Muscle of leg (tissue), 11 donors: ENCODE results near the gene KCNMA1. TPM values are rescaled to one million over a fixed set of nuclear protein-coding genes. Genes with fewer than 3 reads are reported as not detected.
"Not testable (repeated sequence)": the region's sequence is repeated elsewhere in the genome, so short reads cannot be mapped to it uniquely, and the experiment has no call there.

ENCODE experiments used
- DNase-seq: peaks from one replicate; pipeline ENCODE4 v3.0.0; 2013
- H3K27ac ChIP-seq: one replicate; pipeline ENCODE4 v1.5.1; 2013; ENCODE audit warnings: mild to moderate bottlenecking, low read length, control low read depth
- H3K27me3 ChIP-seq: one replicate; pipeline ENCODE4 v1.6.1; 2013; ENCODE audit warnings: low read length; ENCODE audit not compliant: control insufficient read depth, insufficient read depth
- H3K36me3 ChIP-seq: one replicate; pipeline ENCODE4 v1.6.1; 2013; ENCODE audit warnings: low read length; ENCODE audit not compliant: control insufficient read depth, insufficient read depth
- H3K4me1 ChIP-seq: one replicate; pipeline ENCODE4 v1.6.1; 2013; ENCODE audit warnings: low read length; ENCODE audit not compliant: control insufficient read depth, insufficient read depth
- H3K4me3 ChIP-seq: one replicate; pipeline ENCODE4 v1.5.1; 2013; ENCODE audit warnings: low read length, control low read depth
- H3K9me3 ChIP-seq: replicated peaks from 2 replicates; pipeline ENCODE4 v1.6.1; 2013; ENCODE audit warnings: low read depth, low read length; ENCODE audit not compliant: control insufficient read depth
- WGBS: methylation state at CpG from one replicate; pipeline ENCODE4 v1.1.5; 2013; ENCODE audit warnings: missing lambda C conversion rate; ENCODE audit not compliant: insufficient coverage; 5-methylcytosine and 5-hydroxymethylcytosine counted together
- polyA plus RNA-seq, 8 donors: library from polyadenylated mRNA; unstranded; fragments of 120-200 nt; gene quantifications; one replicate each; pipeline versions ENCODE4 v1.2.1 to v1.2.3, GENCODE V29; 2013; ENCODE audit warnings: inconsistent platforms in 1 of 8, low replicate concordance in 1 of 8; ENCODE audit not compliant: insufficient read length in 8 of 8, insufficient read depth in 1 of 8
- total RNA-seq: library from RNA; stranded (reverse); fragments of 120-200 nt; gene quantifications from one replicate; pipeline ENCODE4 v1.2.4, GENCODE V29; 2013

Gene KCNMA1
- total and polyA plus RNA-seq, 9 donors, result 12.7 to 23.3 (median 18.2) TPM

DNA sequence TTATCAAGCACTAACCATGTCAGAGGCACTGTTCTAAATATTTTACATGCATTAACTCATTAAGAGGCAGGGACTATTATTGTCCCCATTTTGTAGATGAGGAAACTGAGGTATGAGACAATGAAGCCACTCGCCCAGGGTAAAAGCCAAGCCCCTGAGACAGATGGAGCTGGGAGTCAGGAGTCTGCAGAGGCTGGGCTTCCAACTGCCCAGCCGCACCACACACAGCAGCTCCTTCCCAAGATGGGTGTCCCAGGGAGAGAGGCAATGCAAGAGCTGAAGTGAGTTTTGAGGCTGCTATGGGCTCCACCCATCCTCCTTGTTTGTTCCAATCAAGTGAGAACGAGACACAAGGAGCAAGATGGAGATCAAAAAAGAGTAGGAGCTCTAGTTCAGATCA, 244.2 kb downstream of the KCNMA1 start:
- no peaks in the 10 kb centered on the region for H3K27me3 ChIP-seq
- no peak for DNase-seq
- peak overlapping the region; percentile 17 for H3K27ac ChIP-seq
- H3K9me3 ChIP-seq, result no peaks in the 10 kb centered on the region
- WGBS, result 33% methylated on average over 1 of the region's 3 CpGs
- peaks cover 49% of the 10 kb centered on the region for H3K4me1 ChIP-seq
- no peak overlapping the region for H3K4me3 ChIP-seq
- no peaks in the 10 kb centered on the region for H3K36me3 ChIP-seq

- Histone ChIP-seq H3K27me3 (no peaks in the 10 kb centered on the region), H3K4me3 (no peak overlapping the region), H3K36me3 (no peaks in the 10 kb centered on the region), H3K4me1 (peaks cover 49% of the 10 kb centered on the region), H3K27ac (no peak overlapping the region), H3K9me3 (no peaks in the 10 kb centered on the region)
- DNase-seq, result peak; percentile 55
- 55% methylated on average over 5 of the region's 6 CpGs for WGBS
Measured at GRCh38 chr10:77392851-77393250, 244.8 kb downstream of the KCNMA1 start.

- H3K9me3 ChIP-seq, result no peaks in the 10 kb centered on the region
- H3K4me1 ChIP-seq, result peaks cover 49% of the 10 kb centered on the region
- WGBS, result no CpG with 5 or more reads among the region's 2 CpGs
- H3K27ac ChIP-seq, result no peak overlapping the region
- no peaks in the 10 kb centered on the region for H3K27me3 ChIP-seq
- no peak overlapping the region for H3K4me3 ChIP-seq
- H3K36me3 ChIP-seq, result no peaks in the 10 kb centered on the region
- peak; percentile 36 for DNase-seq
Measured at GRCh38 chr10:77392236-77392721, 245.3 kb downstream of the KCNMA1 start.

GRCh38 chr10:77391605-77392235, 245.9 kb downstream of the KCNMA1 start:
- Histone ChIP-seq H3K9me3 (no peaks in the 10 kb centered on the region), H3K4me3 (no peak overlapping the region), H3K27ac (no peak overlapping the region), H3K36me3 (no peaks in the 10 kb centered on the region), H3K27me3 (no peaks in the 10 kb centered on the region), H3K4me1 (peaks cover 49% of the 10 kb centered on the region)
- 20% methylated on average over 5 of the region's 12 CpGs for WGBS
- DNase-seq, result peak; percentile 93

GRCh38 chr10:77390481-77390891, 247.1 kb downstream of the KCNMA1 start:
- no CpG with 5 or more reads among the region's 2 CpGs for WGBS
- H3K27ac ChIP-seq, result no peak overlapping the region
- no peak for DNase-seq
- peaks cover 49% of the 10 kb centered on the region for H3K4me1 ChIP-seq
- no peaks in the 10 kb centered on the region for H3K36me3 ChIP-seq
- no peaks in the 10 kb centered on the region for H3K9me3 ChIP-seq
- H3K27me3 ChIP-seq, result no peaks in the 10 kb centered on the region
- no peak overlapping the region for H3K4me3 ChIP-seq

DNA sequence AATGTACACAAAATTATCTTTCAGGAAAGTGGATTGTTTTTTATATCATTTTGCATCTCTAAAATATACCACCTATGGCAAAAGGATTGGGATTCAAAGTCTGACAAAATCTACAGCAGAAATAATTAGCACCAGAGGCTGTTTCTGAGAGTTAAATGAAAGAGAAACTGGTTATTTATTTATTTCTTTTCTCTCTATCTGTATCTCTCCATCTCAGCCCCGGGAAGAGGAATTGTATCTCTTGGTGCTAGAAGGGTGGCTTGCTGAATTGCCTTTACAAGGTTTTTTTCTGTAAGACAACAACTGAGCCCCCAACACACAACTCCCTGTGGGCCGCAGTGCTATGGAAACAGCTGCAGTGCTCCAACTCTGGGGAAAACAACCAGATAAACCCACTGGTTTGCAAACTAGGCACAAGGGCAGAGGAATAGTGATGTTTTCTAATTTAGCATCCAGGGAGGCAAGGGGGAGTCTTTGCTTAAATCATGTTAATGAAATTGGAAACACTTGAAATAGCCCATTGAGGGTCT, 249.0 kb downstream of the KCNMA1 start:
- Histone ChIP-seq H3K4me3 (no peak overlapping the region), H3K9me3 (no peaks in the 10 kb centered on the region), H3K27me3 (no peaks in the 10 kb centered on the region), H3K4me1 (peaks cover 35% of the 10 kb centered on the region), H3K27ac (no peak overlapping the region), H3K36me3 (no peaks in the 10 kb centered on the region)
- WGBS, result no CpG with 5 or more reads among the region's 2 CpGs
- no peak for DNase-seq

DNA sequence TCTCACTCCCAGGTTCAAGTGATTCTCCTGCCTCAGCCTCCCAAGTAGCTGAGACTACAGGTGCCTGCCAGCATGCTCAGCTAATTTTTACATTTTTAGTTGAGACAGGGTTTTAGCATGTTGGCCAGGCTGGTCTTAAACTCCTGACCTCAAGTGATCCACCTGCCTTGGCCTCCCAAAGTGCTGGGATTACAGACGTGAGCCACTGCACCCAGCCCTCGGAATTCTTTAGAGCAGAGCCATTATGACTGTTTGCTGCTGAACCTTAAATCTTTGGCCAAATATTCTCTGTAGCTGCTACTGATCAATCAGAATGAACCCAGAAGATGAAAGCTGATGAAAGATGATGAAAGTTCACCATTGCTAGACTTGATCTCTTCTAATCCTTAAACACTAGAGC, 249.9 kb downstream of the KCNMA1 start:
- not testable (repeated sequence) for H3K27me3 ChIP-seq, H3K36me3 ChIP-seq, H3K4me3 ChIP-seq, H3K9me3 ChIP-seq, DNase-seq
- H3K4me1 ChIP-seq, result peaks cover 26% of the 10 kb centered on the region
- H3K27ac ChIP-seq, result peak overlapping the region; percentile 65
- WGBS, result 50% methylated on average over 2 of the region's 2 CpGs

GRCh38 chr10:77387247-77387646, 250.4 kb downstream of the KCNMA1 start:
- Histone ChIP-seq H3K27ac (peak overlapping the region; percentile 65), H3K9me3 (no peaks in the 10 kb centered on the region), H3K4me3 (no peak overlapping the region), H3K27me3 (no peaks in the 10 kb centered on the region), H3K4me1 (peaks cover 21% of the 10 kb centered on the region), H3K36me3 (no peaks in the 10 kb centered on the region)
- DNase-seq, result no peak

- H3K4me3 ChIP-seq, result no peak overlapping the region
- WGBS, result no CpG with 5 or more reads among the region's 5 CpGs
- H3K27me3 ChIP-seq, result no peaks in the 10 kb centered on the region
- peak overlapping the region; percentile 65 for H3K27ac ChIP-seq
- H3K9me3 ChIP-seq, result no peaks in the 10 kb centered on the region
- DNase-seq, result peak; percentile 81
- H3K4me1 ChIP-seq, result peaks cover 19% of the 10 kb centered on the region
- H3K36me3 ChIP-seq, result no peaks in the 10 kb centered on the region
Measured at GRCh38 chr10:77386838-77387237, 250.8 kb downstream of the KCNMA1 start.

DNA sequence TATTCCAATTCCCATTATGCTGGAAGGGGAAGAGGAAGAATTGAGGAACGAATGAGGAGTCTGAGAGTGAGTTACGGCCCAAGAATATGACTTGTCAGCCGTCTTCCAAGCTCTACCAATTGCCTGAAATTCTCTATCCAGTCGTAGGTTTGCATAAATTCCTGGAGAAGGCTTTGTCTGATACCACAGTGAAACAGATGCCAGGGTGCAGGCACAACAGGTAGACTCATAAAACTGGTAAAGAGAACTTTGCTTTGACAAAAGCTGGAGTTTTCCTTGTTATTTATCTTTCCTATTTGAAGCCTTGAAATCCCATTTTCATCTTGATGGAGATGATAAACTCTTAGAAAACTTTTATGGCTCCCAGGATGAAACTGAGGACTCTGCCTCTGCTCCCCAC, 251.2 kb downstream of the KCNMA1 start:
- H3K27ac ChIP-seq, result peak overlapping the region; percentile 65
- H3K4me1 ChIP-seq, result peaks cover 16% of the 10 kb centered on the region
- H3K9me3 ChIP-seq, result no peaks in the 10 kb centered on the region
- H3K4me3 ChIP-seq, result no peak overlapping the region
- H3K36me3 ChIP-seq, result no peaks in the 10 kb centered on the region
- peak; percentile 35 for DNase-seq
- WGBS, result no CpG with 5 or more reads among the region's 4 CpGs
- no peaks in the 10 kb centered on the region for H3K27me3 ChIP-seq
